ENCODE measurements around the gene RAD51B. TPM values are rescaled to one million over a fixed set of nuclear protein-coding genes. Genes with fewer than 3 reads are reported as not detected.

The RAD51B gene
- total and polyA plus RNA-seq, 8 donors = 10.8 to 18.3 (median 14.1) TPM

GRCh38 chr14:68744613-68745012 lies 925.0 kb downstream of the RAD51B start:
- Histone ChIP-seq H3K36me3 (no peaks in the 10 kb centered on the region), H3K27me3 (peaks cover 0 to 44% of the 10 kb centered on the region in 2 donors), H3K27ac (no peak overlapping the region), H3K4me3 (no peak overlapping the region), H3K9me3 (peaks cover 0 to 4% of the 10 kb centered on the region in 2 donors), H3K4me1 (peaks cover 0 to 22% of the 10 kb centered on the region in 2 donors)
- DNase-seq = no peak
- intact Hi-C loops (cut with DNase I) = no loop called here
- TF ChIP-seq CTCF (IDR thresholded peaks at IDR 0.05) = no peak
- ATAC-seq = no peak

GRCh38 chr14:68747393-68747792 lies 927.8 kb downstream of the RAD51B start:
- TF ChIP-seq CTCF (IDR thresholded peaks at IDR 0.05) = no peak
- no peak for DNase-seq
- Histone ChIP-seq H3K36me3 (no peaks in the 10 kb centered on the region), H3K9me3 (no peaks in the 10 kb centered on the region), H3K4me3 (no peak overlapping the region), H3K27ac (no peak overlapping the region), H3K4me1 (peaks cover 2 to 4% of the 10 kb centered on the region in 2 donors), H3K27me3 (peaks cover 0 to 44% of the 10 kb centered on the region in 2 donors)
- no peak for ATAC-seq
- intact Hi-C loops (cut with DNase I) = no loop called here

- TF ChIP-seq CTCF (IDR thresholded peaks at IDR 0.05) = no peak
- Histone ChIP-seq H3K36me3 (no peaks in the 10 kb centered on the region), H3K4me1 (peaks cover 0 to 4% of the 10 kb centered on the region in 2 donors), H3K27me3 (peaks cover 0 to 44% of the 10 kb centered on the region in 2 donors), H3K4me3 (no peak overlapping the region), H3K27ac (no peak overlapping the region), H3K9me3 (no peaks in the 10 kb centered on the region)
- no peak for DNase-seq
- intact Hi-C loops (cut with DNase I) = no loop called here
- ATAC-seq = no peak
Measured at GRCh38 chr14:68748260-68748659, 928.7 kb downstream of the RAD51B start.

GRCh38 chr14:68748691-68749090 lies 929.1 kb downstream of the RAD51B start:
- H3K4me1 ChIP-seq = peaks cover 0 to 4% of the 10 kb centered on the region in 2 donors
- no peak overlapping the region for H3K4me3 ChIP-seq
- TF ChIP-seq CTCF (IDR thresholded peaks at IDR 0.05) = no peak
- no peak overlapping the region for H3K27ac ChIP-seq
- intact Hi-C loops (cut with DNase I) = no loop called here
- H3K9me3 ChIP-seq = no peaks in the 10 kb centered on the region
- no peak for DNase-seq
- no peak for ATAC-seq
- H3K27me3 ChIP-seq = peaks cover 0 to 44% of the 10 kb centered on the region in 2 donors
- no peaks in the 10 kb centered on the region for H3K36me3 ChIP-seq

- TF ChIP-seq CTCF (IDR thresholded peaks at IDR 0.05) = no peak
- Histone ChIP-seq H3K9me3 (no peaks in the 10 kb centered on the region), H3K36me3 (no peaks in the 10 kb centered on the region), H3K4me1 (peaks cover 0 to 4% of the 10 kb centered on the region in 2 donors), H3K27ac (peak overlapping the region in 1 of 2 donors; percentile 60), H3K27me3 (peaks cover 0 to 38% of the 10 kb centered on the region in 2 donors), H3K4me3 (no peak overlapping the region)
- peak; percentile 90 for ATAC-seq
- no peak for DNase-seq
- intact Hi-C loops (cut with DNase I) = no loop called here
Measured at GRCh38 chr14:68749487-68750475, 930.2 kb downstream of the RAD51B start.

Measured in left lung (tissue), 10 donors.